ENCODE data around the gene LAMA2.

- TF ChIP-seq, protein P1, sequence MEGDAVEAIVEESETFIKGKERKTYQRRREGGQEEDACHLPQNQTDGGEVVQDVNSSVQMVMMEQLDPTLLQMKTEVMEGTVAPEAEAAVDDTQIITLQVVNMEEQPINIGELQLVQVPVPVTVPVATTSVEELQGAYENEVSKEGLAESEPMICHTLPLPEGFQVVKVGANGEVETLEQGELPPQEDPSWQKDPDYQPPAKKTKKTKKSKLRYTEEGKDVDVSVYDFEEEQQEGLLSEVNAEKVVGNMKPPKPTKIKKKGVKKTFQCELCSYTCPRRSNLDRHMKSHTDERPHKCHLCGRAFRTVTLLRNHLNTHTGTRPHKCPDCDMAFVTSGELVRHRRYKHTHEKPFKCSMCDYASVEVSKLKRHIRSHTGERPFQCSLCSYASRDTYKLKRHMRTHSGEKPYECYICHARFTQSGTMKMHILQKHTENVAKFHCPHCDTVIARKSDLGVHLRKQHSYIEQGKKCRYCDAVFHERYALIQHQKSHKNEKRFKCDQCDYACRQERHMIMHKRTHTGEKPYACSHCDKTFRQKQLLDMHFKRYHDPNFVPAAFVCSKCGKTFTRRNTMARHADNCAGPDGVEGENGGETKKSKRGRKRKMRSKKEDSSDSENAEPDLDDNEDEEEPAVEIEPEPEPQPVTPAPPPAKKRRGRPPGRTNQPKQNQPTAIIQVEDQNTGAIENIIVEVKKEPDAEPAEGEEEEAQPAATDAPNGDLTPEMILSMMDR (IDR thresholded peaks at IDR 0.05; ENCODE audit: low read depth, low read length), result no peak
- no peak for TF ChIP-seq EZH2phosphoT487 (IDR thresholded peaks at IDR 0.05; ENCODE audit: low read depth)
Observed at GRCh38 chr6:129324345-129324744, 441.4 kb downstream of the LAMA2 start.
